GM21515 (cell line): Measurements from ENCODE around the gene HSPA14.
"Not testable (repeated sequence)": the region's sequence is repeated elsewhere in the genome, so short reads cannot be mapped to it uniquely, and the experiment has no call there.

ENCODE experiments used
- ATAC-seq: cut with Tn5 transposase; IDR thresholded peaks from one replicate; pipeline ENCODE4 v1.9.1; 2021; ENCODE audit not compliant: unreplicated experiment

HSPA14 gene

DNA sequence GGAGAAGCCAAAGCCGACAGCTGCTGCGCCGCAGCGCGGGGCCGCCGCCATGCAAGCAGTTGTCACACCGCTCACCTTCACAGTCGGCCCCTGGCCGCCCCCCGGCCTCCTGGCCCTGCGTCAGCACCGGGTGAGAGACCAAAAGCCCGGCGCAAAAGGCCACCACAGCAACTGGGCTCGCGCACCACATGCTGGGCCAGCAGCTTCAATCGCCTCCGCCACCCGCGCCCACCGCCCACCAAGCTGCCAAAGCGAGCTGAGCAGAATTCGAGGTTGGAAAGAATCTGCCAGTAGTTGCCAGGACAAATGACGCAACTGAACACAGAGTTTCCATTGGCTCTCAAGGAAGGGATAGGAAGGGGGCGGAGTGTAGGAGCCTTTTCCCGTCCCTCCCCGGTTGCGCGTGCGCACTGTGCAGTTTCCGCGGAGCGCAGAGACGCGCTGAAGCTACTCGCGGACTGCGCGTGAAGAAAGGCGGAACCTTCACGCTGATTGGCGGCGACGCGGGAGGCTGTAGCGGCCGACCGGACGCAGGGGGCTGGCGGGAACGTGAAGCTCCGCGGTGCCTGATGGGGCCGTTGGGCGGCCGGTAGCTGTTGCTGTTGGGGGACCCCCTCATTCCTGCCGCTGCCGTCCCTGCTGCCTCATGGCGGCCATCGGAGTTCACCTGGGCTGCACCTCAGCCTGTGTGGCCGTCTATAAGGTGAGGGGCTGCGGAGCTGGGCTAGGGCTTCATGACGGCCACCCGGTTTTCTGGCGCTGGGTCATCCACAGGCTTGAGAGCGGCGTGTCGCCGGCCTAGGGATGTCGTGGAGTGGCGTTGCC lies at the start of gene HSPA14, which contains the start of the genes CDNF and MSANTD7:
Gene HSPA14 (plus strand): TSS at position 550 of the 825 bp plus-strand sequence. CDS start 97 bp downstream, at position 647.
Gene CDNF (minus strand): TSS at position 281 of the 825 bp plus-strand sequence. CDS start 91 bp downstream, at position 190.
Gene MSANTD7 (plus strand): TSS at position 550 of the 825 bp plus-strand sequence. CDS start 3,979 bp downstream, outside the sequence.
- peak; percentile 91 for ATAC-seq

GRCh38 chr10:14798636-14799035 lies 39.5 kb upstream of the HSPA14 start:
- ATAC-seq: no peak

- no peak for ATAC-seq
Observed at GRCh38 chr10:14800397-14800796, 37.7 kb upstream of the HSPA14 start.

DNA sequence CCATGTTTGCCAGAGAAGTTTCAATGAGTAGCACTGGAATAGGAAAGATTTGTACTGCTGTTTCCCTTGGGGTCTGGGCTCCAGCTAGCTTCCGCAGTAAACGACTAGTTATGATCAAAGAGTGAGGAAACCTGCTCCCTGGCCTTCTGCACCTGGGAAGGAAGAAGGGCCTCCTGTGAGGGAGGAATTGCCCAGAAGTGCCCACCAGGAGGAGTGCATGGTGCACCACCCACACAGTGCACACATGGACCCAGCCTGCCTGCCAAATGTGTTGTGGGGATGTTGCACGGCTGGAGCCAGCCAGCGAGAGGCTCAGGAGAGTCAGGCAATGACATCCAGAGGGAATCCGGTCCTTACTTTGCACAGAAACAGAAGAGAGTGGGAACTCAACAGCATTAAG lies 36.4 kb upstream of the HSPA14 start:
- ATAC-seq: no peak

GRCh38 chr10:14803827-14804226 lies 34.3 kb upstream of the HSPA14 start:
- no peak for ATAC-seq

DNA sequence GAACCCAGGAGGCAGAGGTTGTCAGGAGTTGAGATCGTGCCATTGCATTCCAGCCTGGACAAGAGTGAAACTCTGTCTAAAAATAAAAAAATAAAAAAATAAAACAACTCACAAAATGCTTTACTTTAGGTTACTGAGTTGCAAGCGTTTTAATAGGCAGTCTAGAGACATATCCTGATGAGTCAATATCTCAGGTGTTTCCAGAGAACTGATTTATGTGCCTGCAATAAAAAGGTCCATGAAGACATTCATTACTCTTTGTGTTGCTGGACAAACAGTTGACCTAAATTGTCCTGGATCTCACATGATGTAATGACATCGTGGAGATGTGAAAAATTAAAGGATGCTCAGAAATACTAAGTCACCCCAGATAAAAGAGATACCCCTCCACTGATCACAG lies 31.8 kb upstream of the HSPA14 start:
- no peak for ATAC-seq

- ATAC-seq: no peak
Observed at GRCh38 chr10:14810969-14811953, 26.8 kb upstream of the HSPA14 start.

DNA sequence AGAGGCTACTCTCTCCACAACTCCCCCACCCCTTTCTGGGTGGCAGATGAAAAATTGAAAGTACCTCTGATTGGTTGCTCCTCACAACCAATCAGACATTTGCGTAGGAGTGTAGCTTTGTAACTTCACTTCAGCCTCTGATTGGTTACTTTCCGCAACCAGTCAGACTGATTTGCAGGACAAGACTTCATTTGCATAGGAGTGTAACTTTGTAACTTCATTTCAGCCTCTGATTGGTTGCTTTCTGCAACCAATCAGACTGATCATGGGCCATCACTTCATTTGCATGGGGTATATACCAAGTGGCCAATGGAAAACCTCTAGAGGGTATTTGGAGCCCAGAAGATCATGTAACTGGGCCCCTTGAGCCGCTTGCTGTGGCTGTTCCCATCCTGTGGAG lies 25.8 kb upstream of the HSPA14 start:
- ATAC-seq: no peak

- no peak for ATAC-seq
Observed at GRCh38 chr10:14815681-14816080, 22.4 kb upstream of the HSPA14 start.

DNA sequence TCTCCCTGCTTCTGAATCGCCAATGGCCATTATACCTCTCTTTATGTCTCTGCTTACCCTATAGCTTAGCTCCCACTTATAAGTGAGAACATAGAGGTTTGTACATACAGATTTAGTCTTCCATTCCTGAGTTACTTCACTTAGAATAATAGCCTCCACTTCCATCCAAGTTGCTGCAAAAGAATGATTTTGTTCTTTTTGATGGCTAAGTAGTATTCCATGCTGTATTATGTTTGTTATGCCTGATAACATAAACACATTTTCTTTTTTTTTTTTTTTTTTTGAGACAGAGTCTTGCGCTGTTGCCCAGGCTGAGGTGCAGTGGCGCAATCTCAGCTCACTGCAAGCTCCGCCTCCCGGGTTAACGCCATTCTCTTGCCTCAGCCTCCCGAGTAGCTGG lies 21.4 kb upstream of the HSPA14 start:
- not testable (repeated sequence) for ATAC-seq

GRCh38 chr10:14820010-14820774 lies 17.9 kb upstream of the HSPA14 start:
- no peak for ATAC-seq

DNA sequence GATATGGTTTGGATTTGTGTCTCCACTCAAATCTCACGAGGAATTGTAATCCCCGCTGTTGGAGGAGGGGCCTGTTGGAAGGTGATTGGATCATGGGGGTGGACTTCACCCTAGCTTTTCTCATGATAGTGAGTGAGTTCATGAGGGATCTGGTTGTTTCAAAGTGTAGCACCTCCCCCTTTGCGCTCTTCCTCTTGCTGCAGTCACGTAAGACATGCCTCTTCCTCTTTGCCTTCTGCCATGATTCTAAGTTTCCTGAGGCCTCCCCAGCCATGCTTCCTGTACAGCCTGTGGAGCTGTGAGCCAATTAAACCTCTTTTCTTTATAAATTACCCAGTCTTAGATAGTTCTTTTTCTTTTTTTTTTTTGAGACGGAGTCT lies 17.3 kb upstream of the HSPA14 start:
- no peak for ATAC-seq

DNA sequence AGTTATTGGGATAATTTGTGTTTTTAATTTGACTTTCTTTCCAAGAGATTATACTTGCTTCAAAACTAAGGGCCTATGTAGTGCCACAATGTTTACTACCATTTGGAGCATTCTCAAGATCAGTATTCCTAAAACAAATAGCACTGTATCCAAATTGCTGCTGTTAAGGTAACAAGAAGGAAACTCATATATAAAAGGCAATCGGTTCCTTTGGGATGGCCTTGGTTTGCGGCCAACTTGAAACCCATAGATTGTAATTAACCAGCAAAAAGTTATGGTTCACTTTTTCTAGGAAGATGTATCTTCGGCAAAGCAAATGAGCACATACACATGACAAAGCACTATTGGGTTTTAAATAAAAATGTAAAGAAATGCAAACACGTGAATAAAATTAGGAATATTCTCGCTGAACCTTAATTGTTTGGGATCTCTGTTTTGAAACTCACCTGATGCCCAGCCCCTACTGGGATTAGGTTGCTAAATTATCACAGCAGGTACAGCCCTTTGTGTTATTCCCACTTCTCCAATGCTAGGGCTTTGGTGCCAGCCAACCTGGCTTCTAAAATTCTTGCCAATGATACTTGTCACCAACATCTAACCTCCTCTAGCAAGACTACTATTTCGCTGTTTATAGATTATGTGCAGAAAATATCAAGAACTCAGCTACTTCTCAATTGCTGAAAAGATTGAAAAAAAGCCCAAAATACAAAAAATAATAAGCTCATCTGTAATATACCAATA lies 16.3 kb upstream of the HSPA14 start:
- ATAC-seq: no peak

DNA sequence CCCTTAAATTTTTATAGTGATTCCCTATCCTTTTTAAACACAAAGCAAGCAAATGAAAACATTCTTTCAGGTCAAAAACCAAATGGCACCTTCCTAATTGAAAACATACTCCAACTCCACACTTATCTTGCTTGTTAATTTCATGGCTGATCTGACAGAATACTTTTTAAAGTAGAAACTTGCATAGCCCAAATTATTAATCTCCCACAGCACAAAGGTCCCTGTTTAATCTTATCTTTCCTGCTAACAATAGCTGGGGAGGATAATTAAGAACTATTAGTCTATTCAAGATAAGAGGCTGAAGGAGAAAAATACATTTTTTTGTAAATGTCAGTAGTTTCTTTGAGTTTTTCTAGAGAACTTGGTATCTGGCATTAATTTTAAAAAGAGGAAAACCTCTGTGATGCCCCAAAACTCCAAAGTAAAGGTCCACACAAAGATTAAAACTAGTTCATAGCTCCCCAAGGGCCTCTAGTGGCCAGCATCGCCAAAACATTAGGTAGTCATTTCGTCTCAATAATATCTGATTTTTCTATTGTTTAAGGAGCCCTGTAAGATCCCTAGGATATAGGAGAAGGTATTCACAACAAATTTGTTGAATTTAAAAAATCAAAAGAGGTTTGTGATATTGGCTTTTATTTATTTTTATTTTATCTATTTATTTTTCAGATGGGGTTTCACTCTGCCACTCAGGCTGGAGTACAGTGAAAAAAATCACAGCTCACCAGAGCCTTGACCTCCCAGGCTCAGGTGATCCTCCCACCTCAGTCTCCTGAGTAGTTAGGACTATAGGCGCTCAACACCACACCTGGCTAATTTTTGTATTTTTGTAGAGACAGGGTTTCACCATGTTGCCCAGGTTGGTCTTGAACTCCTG lies 15.0 kb upstream of the HSPA14 start:
- ATAC-seq: no peak

GRCh38 chr10:14823966-14824365 lies 14.1 kb upstream of the HSPA14 start:
- no peak for ATAC-seq

DNA sequence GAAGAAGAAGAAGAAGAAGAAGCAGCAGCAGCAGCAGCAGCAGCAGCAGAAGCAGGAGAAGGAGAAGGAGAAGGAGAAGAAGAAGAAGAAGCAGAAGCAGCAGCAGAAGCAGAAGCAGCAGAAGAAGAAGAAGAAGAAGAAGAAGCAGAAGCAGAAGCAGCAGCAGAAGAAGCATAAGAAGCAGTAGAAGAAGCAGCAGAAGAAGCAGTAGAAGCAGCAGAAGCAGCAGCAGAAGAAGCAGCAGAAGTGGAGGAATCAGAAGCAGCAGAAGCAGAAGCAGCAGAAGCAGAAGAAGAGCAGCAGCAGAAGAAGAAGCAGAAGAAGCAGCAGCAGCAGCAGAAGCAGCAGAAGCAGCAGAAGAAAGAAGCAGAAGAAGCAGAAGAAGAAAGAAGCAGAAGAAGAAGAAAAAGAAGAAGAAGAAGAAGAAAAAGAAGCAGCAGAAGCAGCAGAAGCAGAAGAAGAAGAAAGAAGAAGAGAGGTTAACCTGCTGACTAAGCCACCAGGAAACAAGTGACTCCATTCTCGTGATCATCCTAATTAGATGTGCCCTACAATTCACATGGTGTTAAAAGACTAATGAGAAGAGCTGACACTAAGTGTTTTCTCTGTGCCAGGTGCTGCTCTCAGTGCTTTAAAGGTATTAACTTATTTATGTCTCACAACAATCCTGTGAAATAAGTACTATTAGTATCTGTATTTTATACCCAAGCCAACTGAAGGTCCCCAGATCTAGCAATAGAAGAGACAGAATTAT lies 11.9 kb upstream of the HSPA14 start:
- ATAC-seq: no peak

- ATAC-seq: no peak
Observed at GRCh38 chr10:14833106-14833505, 5.0 kb upstream of the HSPA14 start.

DNA sequence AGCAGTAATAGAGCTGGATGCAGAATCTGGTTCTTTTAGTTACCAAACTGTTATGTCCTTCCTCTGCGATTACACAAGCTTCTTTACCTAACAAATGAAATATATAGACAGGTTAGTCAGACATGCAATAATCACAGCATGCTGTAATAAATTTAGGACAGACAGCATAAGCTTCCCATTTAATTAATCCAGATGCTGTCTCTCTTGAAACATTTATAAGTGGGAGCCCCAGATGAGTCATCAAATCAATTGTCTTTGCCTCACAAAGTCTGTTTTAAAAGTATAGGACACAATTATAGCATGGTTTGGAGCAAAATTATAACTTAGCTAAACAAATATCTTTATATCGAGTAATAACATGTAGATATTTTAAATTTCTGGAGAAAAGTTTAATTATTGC lies 1.9 kb upstream of the HSPA14 start:
- ATAC-seq: no peak
